GM23248 (cell line): ENCODE measurements around the gene ADH4.

Experiments used
- EZH2 ChIP-seq: fragments of 200-600 bp; sonication (generic); IDR thresholded peaks from 2 replicates; pipeline ENCODE4 v1.6.1; 2018; ENCODE audit warnings: antibody characterized with exemption, mild to moderate bottlenecking; ENCODE audit not compliant: insufficient read depth, poor library complexity, severe bottlenecking
- EZH2phosphoT487 ChIP-seq: fragments of 200-600 bp; sonication (generic); IDR thresholded peaks from 2 replicates; pipeline ENCODE4 v1.6.1; 2018; ENCODE audit warnings: antibody characterized with exemption, moderate library complexity, mild to moderate bottlenecking, low read depth; ENCODE audit not compliant: insufficient read depth

DNA sequence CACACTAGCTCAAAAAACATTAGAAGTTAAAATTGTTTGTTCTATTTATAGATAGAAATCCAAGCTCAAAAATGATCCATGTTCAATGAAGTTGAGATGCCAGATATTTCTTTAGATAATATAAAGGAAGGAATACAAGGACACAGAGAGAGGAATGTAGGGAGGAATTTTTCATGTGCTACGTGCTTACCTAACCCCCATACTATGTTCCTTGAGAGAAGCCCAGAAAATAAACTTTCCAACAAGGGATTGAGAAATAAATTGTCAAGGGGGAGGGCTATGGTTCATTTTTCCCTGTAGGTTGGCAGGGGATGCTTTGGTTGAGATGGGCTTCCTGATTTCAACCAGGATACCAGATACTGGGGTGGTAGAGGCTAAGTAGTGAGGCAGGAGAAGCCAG lies 39.9 kb downstream of the ADH4 start:
- no peak for TF ChIP-seq EZH2phosphoT487
- TF ChIP-seq EZH2: no peak
